ENCODE results near the gene GLRX. TPM values are rescaled to one million over a fixed set of nuclear protein-coding genes. Genes with fewer than 3 reads are reported as not detected.
A peak's percentile ranks its signal among the peaks of the same experiment; 100 is the strongest.

GLRX gene
- total and polyA plus RNA-seq, 2 of the 13 experiments (the other 11 are each of a cell fraction or from before 2014, with no cell fraction given): 63.8 to 499 TPM

GRCh38 chr5:95803271-95804148 lies 19.0 kb downstream of the GLRX start (continued):
- TF ChIP-seq ZNF142 (CRISPR knock-in tag; IDR thresholded peaks at IDR 0.05) (no peak), IKZF5 (CRISPR knock-in tag; IDR thresholded peaks at IDR 0.05) (peak; percentile 77), ZBED4 (CRISPR knock-in tag; IDR thresholded peaks at IDR 0.05; ENCODE audit: borderline replicate concordance) (peak; percentile 28; the same call in 1 of the 2 replicates), FOXC1 (CRISPR knock-in tag; IDR thresholded peaks at IDR 0.05; ENCODE audit: borderline replicate concordance) (peak; percentile 68; the same call in 1 of the 2 replicates), HNF1A (IDR thresholded peaks at IDR 0.05; ENCODE audit: low read depth) (peak; percentile 87), HNF1A (CRISPR knock-in tag; IDR thresholded peaks at IDR 0.05; ENCODE audit: borderline replicate concordance) (peak; percentile 82; the same call in 1 of the 2 replicates)

Data from HepG2 (cell line).